ENCODE data around the gene PAPLN. TPM values are rescaled to one million over a fixed set of nuclear protein-coding genes. Genes with fewer than 3 reads are reported as not detected.

PAPLN gene
- polyA plus RNA-seq, 12 donors, result 1.0 to 22.5 (median 1.6) TPM; not detected in 1

- peak; percentile 76 for DNase-seq
Measured at GRCh38 chr14:73227812-73228781, 9.2 kb upstream of the PAPLN start.

- DNase-seq, result no peak
Measured at GRCh38 chr14:73230051-73230450, 7.3 kb upstream of the PAPLN start.

GRCh38 chr14:73231981-73232851, 5.1 kb upstream of the PAPLN start:
- DNase-seq, result no peak

DNA sequence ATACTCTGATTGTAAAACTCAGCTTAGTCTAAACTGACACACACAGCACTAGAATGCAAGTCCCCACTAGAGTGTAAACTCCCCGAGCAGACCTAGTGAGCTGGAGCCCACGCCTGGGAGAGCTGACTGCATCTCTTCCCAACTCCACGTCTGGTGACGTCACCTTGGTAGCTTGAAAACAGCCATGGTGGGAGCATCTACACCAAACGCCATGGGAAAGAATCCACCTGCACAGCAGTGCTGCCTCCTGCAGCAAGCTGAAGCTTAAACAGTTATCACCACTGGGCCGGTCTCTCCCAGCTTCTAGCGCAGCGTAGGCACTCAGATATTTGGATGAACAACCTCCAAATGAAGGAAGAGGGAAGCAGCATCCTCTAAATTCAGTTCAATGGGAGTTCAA, 4.3 kb upstream of the PAPLN start:
- DNase-seq, result no peak

- no peak for DNase-seq
Measured at GRCh38 chr14:73233564-73233963, 3.7 kb upstream of the PAPLN start.

GRCh38 chr14:73234029-73234428, 3.3 kb upstream of the PAPLN start:
- no peak for DNase-seq

- DNase-seq, result no peak
Measured at GRCh38 chr14:73234586-73235394, 2.5 kb upstream of the PAPLN start.

GRCh38 chr14:73235531-73236155, 1.7 kb upstream of the PAPLN start:
- DNase-seq, result no peak

DNA sequence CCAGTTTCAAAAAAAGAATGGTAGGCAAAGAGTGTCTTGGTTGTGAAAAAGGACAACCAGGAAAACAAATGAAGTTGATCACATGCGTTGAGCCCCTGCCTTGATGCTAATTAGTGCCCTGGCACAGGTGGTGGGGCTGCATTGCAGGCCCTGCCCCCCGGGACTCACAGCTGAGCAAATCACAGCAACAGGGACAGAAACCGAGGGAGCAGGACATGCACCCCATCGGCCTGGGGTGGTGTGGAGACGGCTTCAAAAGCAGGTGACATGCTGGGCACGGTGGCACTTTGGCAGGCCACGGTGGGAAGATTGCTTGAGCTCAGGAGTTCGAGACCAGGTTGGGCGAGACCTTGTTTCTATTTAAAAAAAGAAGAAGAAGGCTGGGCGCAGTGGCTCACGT, 1.1 kb upstream of the PAPLN start:
- no peak for DNase-seq

DNA sequence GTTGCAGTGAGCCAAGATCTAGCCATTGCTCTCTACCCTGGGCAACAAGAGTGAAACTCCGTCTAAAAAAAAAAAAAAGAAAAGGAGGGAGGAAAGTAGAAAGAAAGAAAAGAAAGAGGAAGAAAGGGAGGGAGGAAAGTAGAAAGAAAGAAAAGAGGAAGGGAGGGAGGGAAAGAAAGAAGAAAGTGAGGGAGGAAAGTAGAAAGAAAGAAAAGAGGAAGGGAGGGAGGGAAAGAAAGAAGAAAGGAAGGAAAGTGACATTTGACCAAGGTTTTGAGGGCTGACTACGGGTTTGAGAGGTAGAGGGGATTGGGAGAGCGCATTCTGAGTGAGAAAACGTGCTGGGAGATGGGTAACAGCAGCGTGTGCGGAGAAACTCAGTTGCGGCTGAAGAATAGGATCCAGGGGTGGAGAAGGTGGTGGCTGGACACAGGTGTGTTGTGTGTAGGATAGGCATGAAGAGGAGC, 521 bp upstream of the PAPLN start:
- DNase-seq, result no peak

- no peak for DNase-seq
Measured at GRCh38 chr14:73237786-73238423, 599 bp downstream of the PAPLN start.

- no peak for DNase-seq
Measured at GRCh38 chr14:73238424-73238852, 1.1 kb downstream of the PAPLN start.

DNA sequence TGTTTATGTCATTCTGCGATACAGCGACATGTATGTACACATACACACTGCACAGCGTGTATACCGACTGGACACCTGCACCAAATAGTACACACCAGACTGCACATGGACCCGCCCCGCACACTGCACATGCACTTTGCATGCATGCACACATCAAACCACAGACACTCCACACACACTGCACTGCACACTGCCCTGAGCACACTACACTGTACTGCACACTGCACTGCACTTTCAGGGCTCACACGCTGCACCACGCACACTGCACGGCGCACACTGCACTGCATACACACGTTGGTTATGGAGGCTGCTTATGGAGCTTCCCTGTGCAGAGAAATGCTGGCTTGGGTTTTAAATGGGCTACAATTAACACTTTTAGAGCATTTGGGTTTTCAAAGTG, 1.6 kb downstream of the PAPLN start:
- no peak for DNase-seq

GRCh38 chr14:73239393-73240241, 2.3 kb downstream of the PAPLN start:
- DNase-seq, result peak; percentile 45

- DNase-seq, result no peak
Measured at GRCh38 chr14:73240816-73241480, 3.6 kb downstream of the PAPLN start.

DNA sequence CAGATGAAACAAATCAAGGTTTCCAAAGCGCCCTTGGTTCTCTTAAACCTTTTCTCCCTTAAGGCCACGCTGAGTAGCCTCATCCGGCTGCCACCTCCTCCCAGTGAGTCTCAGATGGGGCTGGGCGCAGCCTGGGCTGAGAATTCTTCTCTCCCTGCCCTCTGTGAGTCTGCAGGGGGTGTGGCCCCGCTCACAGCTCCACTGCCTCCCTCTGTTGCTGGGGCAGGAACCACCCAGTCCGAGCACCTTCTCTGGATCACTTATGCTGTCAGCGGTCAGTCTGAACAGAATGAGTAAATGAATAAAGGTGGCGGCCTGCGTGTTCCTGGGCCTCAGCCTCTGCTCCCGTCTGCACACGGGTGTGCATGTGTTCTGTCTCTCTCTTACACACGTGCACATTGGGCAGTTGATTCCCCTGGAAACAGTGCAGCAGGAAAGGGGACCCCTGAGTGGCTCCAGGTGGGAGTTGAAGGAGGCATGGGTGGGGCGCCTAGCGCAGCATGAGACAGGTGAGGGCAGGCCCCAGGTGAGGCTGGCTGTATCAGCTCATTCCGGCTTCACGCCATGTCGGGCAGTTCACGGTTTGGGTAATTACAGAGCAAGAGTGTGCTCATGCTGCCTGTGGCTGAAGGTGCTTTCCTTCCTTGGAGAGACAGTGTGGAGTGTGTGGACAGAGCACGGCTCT, 4.3 kb downstream of the PAPLN start:
- no peak for DNase-seq

DNA sequence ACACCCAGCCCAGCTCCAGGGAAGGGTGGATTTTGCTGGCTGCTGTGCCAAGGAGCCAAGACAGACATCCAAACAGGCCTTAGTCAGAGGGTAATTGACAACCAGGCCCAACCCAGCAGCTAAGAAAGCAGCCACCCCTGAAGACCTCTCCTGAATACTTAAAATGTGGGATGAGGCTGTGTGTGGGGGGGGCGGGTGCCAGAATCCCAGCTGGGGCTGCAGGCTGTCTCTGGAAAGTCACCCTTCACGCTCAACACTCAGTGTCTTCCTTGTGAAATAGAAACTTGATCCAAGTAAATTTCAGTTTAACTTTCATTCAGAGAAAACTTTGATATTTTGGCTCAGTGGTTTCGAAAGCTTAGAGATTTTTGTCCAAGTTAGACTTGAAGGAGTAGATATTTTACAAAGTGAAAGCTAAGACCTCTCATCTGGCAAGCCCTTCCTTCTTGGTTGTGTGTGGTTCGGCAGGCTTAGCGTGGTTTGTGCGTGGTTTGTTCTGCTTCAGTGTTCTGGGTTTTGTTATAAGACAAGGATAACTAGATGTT, 5.1 kb downstream of the PAPLN start:
- DNase-seq, result no peak

DNA sequence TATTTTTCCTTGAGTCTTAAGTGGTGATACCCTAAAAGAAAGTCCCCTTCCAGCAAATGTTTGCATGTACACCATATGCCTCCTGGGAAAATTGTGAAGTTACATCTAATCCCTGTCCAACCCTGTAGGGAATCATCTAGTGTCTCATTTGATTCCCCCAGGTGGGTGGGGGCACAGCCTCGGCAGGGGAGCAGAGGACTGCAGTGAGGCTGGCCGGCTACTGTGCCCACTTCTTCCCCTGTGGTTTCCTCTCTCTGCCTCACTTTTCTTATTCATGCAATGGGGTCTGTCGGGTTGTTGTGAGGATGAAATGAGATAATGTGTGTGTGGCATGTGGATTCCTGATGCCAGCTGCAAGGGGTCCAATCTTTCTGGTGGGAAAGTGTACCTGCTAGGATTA, 6.0 kb downstream of the PAPLN start:
- DNase-seq, result no peak
